Psoas muscle (tissue), 8 donors: ENCODE data around the gene NCAM1. TPM values are rescaled to one million over a fixed set of nuclear protein-coding genes. Genes with fewer than 3 reads are reported as not detected.

Experiments
- ATAC-seq, 4 donors: fragments of 200-7000 bp; cut with Tn5 transposase; one replicate each; pipeline ENCODE4 v1.9.1; 2020; ENCODE audit warnings: moderate library complexity in 3 of 4, mild to moderate bottlenecking in 2 of 4
- DNase-seq, 2 donors: peaks; one replicate each; pipeline ENCODE4 v3.0.0-alpha.2; 2020
- H3K27ac ChIP-seq: fragments of 200-600 bp; one replicate; pipeline ENCODE4 v1.8.0; 2022
- H3K27me3 ChIP-seq, 3 donors: fragments of 200-600 bp in 1 of 3; one replicate each; pipeline versions ENCODE4 v1.6.1 to v1.8.0; 2013 to 2022; ENCODE audit warnings: low read length in 2 of 3, mild to moderate bottlenecking in 2 of 3, moderate library complexity in 1 of 3; ENCODE audit not compliant: insufficient read depth in 3 of 3
- H3K36me3 ChIP-seq, 2 donors: fragments of 200-600 bp in 1 of 2; one replicate each; pipeline versions ENCODE4 v1.6.1 to v1.8.0; 2013 to 2022; ENCODE audit warnings: low read depth in 1 of 2, mild to moderate bottlenecking in 1 of 2, moderate library complexity in 1 of 2; ENCODE audit not compliant: insufficient read depth in 1 of 2
- H3K4me1 ChIP-seq: fragments of 200-600 bp; one replicate; pipeline ENCODE4 v1.8.0; 2022
- H3K4me3 ChIP-seq: fragments of 200-600 bp; one replicate; pipeline ENCODE4 v1.8.0; 2022; ENCODE audit warnings: mild to moderate bottlenecking
- H3K9me3 ChIP-seq: fragments of 200-600 bp; one replicate; pipeline ENCODE4 v1.8.0; 2022
- WGBS, 3 donors: extraction: QIAGEN DNeasy Blood & Tissue Kit; methylation state at CpG; one replicate each; pipeline versions ENCODE4 v1.1.6 to v1.1.7; 2013; 5-methylcytosine and 5-hydroxymethylcytosine counted together
- intact Hi-C, 2 donors: fragments of 100-400 bp; cut with DNase I; formaldehyde crosslinking; loops; one replicate each; pipeline versions ENCODE4 v1.11.0 to v1.14.2; 2022
- polyA plus RNA-seq, 3 donors: library from polyadenylated mRNA; stranded (reverse); fragments of 200-250 nt; gene quantifications; one replicate each; pipeline ENCODE4 v1.2.3, GENCODE V29; 2013
- total RNA-seq, 4 donors: library from RNA; stranded (reverse); fragmentation: NEBNext Ultra II Directional in 2 of 4; extraction: Animal tissue kit (Norgen Biotek cat#: 25700) in 2 of 4; gene quantifications; one replicate each; pipeline versions ENCODE4 v1.2.1 to v1.2.4, GENCODE V29; 2021 to 2023
- TF ChIP-seq, protein P1 (sequence below): fragments of 200-600 bp; IDR thresholded peaks from one replicate; pipeline ENCODE4 v1.8.0; 2022; ENCODE audit warnings: antibody characterized with exemption
- donor health status: healthy with polysubstance abuse.
- donor health status: DM: no; HTN: no; CAD: no; lungs with moderate emphysema.
- donor health status: Bipolar disorder and iron deficiency.
- donor health status: healthy.
- donor health status: DM: yes; HTN: yes; CAD: no.
- donor health status: DM: no; HTN: no; CAD: no.
- donor health status: DM: no; HTN: no; CAD: no.
- donor health status: DM: yes; HTN: yes; CAD: no.

Gene NCAM1
- total and polyA plus RNA-seq, 7 donors: 1.3 to 50.3 (median 3.0) TPM

DNA sequence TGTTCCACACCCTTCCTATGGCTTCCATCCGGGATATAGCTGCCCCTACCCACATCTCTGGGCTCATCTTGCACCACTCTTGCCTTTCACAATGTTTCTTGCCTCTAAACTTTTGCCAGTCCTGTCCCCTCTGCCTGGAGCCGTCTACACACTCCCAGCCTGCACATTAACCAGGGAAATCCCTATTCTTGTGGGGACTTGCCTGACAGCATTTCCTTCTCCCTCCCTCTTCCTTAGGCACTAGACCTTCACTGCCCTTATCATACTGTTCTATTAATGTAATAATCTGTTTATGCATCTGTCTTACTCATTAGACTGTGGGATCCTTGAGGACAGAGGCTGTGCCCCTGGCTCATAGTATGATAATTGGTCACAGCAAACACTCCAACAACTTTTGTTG, 347.4 kb downstream of the NCAM1 start:
- Histone ChIP-seq H3K36me3 (no peaks in the 10 kb centered on the region), H3K4me1 (peaks cover 1% of the 10 kb centered on the region), H3K27me3 (no peaks in the 10 kb centered on the region), H3K27ac (no peak overlapping the region), H3K9me3 (no peaks in the 10 kb centered on the region), H3K4me3 (no peak overlapping the region)
- ATAC-seq (no peak), DNase-seq (no peak)
- 48 to 83% (median 75%) methylated on average over 2 of the region's 2 CpGs for WGBS, 3 donors
- TF ChIP-seq, protein P1, sequence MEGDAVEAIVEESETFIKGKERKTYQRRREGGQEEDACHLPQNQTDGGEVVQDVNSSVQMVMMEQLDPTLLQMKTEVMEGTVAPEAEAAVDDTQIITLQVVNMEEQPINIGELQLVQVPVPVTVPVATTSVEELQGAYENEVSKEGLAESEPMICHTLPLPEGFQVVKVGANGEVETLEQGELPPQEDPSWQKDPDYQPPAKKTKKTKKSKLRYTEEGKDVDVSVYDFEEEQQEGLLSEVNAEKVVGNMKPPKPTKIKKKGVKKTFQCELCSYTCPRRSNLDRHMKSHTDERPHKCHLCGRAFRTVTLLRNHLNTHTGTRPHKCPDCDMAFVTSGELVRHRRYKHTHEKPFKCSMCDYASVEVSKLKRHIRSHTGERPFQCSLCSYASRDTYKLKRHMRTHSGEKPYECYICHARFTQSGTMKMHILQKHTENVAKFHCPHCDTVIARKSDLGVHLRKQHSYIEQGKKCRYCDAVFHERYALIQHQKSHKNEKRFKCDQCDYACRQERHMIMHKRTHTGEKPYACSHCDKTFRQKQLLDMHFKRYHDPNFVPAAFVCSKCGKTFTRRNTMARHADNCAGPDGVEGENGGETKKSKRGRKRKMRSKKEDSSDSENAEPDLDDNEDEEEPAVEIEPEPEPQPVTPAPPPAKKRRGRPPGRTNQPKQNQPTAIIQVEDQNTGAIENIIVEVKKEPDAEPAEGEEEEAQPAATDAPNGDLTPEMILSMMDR: no peak
- intact Hi-C loops: loop anchor here (5.0 to 10.0 kb wide), 2 partner anchors 224 to 486 kb away; no protein-coding TSS in a partner anchor

DNA sequence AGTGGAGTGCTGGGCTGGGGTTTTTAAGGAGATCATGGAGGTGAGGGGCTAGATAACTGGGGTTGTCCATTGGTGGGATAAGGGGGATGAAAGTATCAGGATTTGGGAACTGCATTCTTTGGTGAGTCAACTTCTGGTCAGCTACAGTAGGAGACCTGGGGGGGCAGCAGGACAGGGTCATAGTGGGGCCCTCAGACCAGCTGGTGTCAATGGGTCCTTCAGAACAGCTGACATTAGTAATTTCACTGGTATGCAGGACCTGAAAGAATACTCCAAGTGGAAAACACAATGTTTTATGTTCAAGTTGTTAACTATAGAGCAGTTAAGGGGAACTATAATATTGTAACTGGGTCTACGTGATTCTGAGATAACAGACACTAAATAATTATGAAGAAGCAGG, 350.3 kb downstream of the NCAM1 start:
- TF ChIP-seq, protein P1: no peak
- intact Hi-C loops: loop anchor here in 1 of 2 donors (10.0 kb wide), 1 partner anchor 483 kb away; no protein-coding TSS in a partner anchor

DNA sequence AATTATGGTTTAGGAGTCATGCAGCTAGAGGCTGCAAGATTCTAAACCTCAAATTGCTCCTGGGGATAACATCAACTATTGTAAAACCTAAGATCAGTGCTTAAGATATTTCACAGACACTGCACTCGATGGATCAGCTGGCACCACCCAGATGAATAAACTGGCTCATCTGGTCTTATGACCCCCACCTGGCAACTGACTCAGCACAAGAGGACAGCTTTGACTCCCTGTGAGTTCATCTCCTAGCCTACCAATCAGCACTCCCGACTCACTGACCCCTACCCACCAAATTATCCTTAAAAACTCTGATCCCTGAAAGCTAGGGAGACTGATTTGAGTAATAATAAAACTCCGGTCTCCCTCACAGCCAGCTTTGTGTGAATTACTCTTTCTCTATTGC, 352.4 kb downstream of the NCAM1 start:
- Histone ChIP-seq H3K27me3 (no peaks in the 10 kb centered on the region), H3K4me1 (peaks cover 18% of the 10 kb centered on the region), H3K9me3 (no peaks in the 10 kb centered on the region), H3K4me3 (peak overlapping the region; percentile 91), H3K27ac (peak overlapping the region; percentile 91), H3K36me3 (peaks cover 0 to 27% of the 10 kb centered on the region in 2 donors)
- ATAC-seq: no peak
- no peak for DNase-seq
- WGBS, 3 donors: 75 to 81% (median 77%) methylated on average over 3 of the region's 3 CpGs
- TF ChIP-seq, protein P1: no peak
- intact Hi-C loops: loop anchor here in 1 of 2 donors (10.0 kb wide), 1 partner anchor 481 kb away; no protein-coding TSS in a partner anchor

More for the DNA sequence above, 350.3 kb downstream of the NCAM1 start:
- ATAC-seq: no peak
- H3K36me3 ChIP-seq: peaks cover 0 to 6% of the 10 kb centered on the region in 2 donors
- no peaks in the 10 kb centered on the region for H3K9me3 ChIP-seq
- no peak overlapping the region for H3K27ac ChIP-seq
- H3K27me3 ChIP-seq: no peaks in the 10 kb centered on the region
- H3K4me3 ChIP-seq: no peak overlapping the region
- peaks cover 18% of the 10 kb centered on the region for H3K4me1 ChIP-seq
- 82 to 95% (median 89%) methylated on average over 1 of the region's 1 CpG for WGBS, 3 donors
- DNase-seq: no peak

DNA sequence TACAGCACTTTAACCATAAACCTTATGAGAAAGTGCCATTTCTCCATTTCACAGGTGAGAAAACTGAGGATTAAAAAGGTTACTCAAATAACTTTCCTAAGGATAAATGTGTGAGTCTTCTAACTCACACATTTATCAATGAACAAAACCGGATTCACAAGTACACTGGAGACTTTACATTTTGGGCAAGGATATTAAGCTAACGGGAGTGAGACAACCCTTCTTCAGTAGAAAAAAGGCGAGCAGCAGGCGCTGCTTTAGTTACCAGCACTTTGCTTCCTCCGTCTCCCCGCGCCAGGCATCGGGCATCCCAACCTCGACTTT, 352.8 kb downstream of the NCAM1 start:
- Histone ChIP-seq H3K36me3 (peaks cover 0 to 31% of the 10 kb centered on the region in 2 donors), H3K4me1 (peaks cover 18% of the 10 kb centered on the region)
- intact Hi-C loops: loop anchor here in 1 of 2 donors (10.0 kb wide), 1 partner anchor 481 kb away; no protein-coding TSS in a partner anchor

More for the DNA sequence above, 352.8 kb downstream of the NCAM1 start:
- TF ChIP-seq, protein P1: no peak
- WGBS, 3 donors: 2 to 3% (median 3%) methylated on average over 9 of the region's 9 CpGs
- ATAC-seq (no peak), DNase-seq (no peak)
- peak overlapping the region; percentile 91 for H3K4me3 ChIP-seq
- H3K27ac ChIP-seq: peak overlapping the region; percentile 91
- H3K9me3 ChIP-seq: no peaks in the 10 kb centered on the region
- H3K27me3 ChIP-seq: no peaks in the 10 kb centered on the region
